PC-9 (cell line): ENCODE results near the gene NUP50.

Source experiments
- CTCF ChIP-seq: fragments of 200-600 bp; sonication (generic); conservative IDR thresholded peaks from 2 replicates; pipeline ENCODE4 v1.6.1; 2017; ENCODE audit warnings: mixed run types, antibody characterized with exemption, mild to moderate bottlenecking, moderate library complexity
- EZH2 ChIP-seq: fragments of 200-600 bp; sonication (generic); IDR thresholded peaks from 2 replicates; pipeline ENCODE4 v1.8.0; 2017; ENCODE audit warnings: antibody characterized with exemption, low read depth

GRCh38 chr22:45225732-45226502, 62.2 kb downstream of the NUP50 start:
- TF ChIP-seq CTCF (no peak), EZH2 (no peak)
